D721Med (cell line): Measurements from ENCODE around the gene SMAD6.
"Not testable (repeated sequence)": the region's sequence is repeated elsewhere in the genome, so short reads cannot be mapped to it uniquely, and the experiment has no call there.

Experiments
- DNase-seq: peaks from one replicate; pipeline ENCODE4 v3.0.0; 2011; ENCODE audit warnings: low spot score; ENCODE audit not compliant: insufficient read length
- FAIRE-seq: peaks from 2 replicates; lab custom pipeline; 2011; peaks lifted over from hg19 to GRCh38; lab: Jason Lieb, UNC
- TF ChIP-seq, protein P1 (sequence below): IDR thresholded peaks from 2 replicates; pipeline ENCODE4 v1.5.1; 2012; ENCODE audit warnings: mild to moderate bottlenecking, control low read depth; ENCODE audit not compliant: insufficient read depth; ENCODE audit errors: missing control alignments

The SMAD6 gene

DNA sequence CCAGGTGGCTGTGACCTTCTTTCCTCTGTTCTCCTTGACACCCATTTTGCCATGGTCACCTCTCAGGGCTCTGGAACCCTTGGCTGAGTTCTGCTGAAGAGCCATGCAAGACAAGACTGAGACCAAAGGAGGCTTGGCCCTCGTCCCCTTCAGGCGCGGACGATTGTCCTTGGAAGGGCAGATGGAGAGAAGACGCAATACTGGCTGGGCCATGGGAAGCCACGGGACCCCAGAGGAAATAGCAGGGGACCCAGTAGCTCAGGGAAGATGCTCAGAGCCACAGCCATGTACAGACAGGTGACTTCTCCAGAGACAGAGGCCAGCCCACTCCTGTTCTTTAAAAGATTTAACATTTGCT, 125.6 kb downstream of the SMAD6 start:
- DNase-seq (no peak), FAIRE-seq (no peak)
- TF ChIP-seq, protein P1, sequence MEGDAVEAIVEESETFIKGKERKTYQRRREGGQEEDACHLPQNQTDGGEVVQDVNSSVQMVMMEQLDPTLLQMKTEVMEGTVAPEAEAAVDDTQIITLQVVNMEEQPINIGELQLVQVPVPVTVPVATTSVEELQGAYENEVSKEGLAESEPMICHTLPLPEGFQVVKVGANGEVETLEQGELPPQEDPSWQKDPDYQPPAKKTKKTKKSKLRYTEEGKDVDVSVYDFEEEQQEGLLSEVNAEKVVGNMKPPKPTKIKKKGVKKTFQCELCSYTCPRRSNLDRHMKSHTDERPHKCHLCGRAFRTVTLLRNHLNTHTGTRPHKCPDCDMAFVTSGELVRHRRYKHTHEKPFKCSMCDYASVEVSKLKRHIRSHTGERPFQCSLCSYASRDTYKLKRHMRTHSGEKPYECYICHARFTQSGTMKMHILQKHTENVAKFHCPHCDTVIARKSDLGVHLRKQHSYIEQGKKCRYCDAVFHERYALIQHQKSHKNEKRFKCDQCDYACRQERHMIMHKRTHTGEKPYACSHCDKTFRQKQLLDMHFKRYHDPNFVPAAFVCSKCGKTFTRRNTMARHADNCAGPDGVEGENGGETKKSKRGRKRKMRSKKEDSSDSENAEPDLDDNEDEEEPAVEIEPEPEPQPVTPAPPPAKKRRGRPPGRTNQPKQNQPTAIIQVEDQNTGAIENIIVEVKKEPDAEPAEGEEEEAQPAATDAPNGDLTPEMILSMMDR = no peak

DNA sequence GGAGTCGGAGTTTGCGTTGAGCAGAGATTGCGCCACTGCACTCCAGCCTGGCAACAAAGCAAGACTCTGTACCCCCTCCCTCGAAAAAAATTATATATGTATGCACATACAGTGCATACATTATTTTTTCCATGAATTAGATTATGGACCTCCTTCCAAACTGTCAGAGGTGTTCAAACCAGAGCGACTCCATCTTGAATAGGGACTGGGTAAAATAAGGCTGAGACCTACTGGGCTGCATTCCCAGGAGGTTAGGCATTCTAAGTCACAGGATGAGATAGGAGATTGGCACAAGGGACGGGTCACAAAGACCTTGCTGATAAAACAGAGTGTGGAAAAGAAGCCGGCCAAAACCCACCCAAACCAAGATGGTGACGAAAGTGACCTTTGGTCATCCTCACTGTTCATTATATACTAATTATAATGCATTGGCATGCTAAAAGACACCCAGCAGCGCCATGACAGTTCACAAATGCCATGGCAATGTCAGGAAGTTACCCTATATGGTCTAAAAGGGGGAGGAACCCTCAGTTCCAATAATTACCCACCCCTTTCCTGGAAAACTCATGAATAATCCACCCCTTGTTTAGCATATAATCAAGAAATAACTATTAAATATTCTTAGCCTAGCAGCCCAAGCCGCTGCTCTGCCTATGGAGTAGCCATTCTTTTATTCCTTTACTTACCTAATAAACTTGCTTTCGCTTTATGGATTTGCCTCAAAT, 126.9 kb downstream of the SMAD6 start:
- DNase-seq, FAIRE-seq: not testable (repeated sequence)

DNA sequence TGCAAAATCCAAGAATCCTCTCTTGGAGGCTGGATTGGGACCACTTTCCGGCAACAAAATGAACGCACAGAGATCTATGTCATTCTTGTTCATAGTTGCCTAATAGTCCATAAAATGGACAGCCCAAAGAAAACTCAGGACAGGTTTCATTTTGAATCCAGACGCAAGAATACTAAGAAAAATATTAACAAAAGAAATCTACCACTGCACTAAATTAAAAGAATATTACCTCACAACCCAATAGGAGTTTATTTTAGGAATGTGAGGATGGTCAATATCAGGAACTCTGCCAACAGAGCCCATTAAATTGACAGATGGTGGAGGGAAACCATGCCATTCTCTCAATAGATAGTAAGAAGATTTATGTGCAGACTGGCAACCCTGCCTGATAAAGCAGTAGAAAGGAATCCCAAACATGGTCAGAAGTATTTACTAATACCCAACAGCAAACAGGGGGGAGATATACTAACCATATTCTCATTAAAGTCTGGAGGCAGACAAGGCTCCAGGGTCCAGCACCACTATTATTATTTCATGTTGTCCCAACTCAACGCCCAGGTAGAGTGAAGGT, 127.6 kb downstream of the SMAD6 start:
- TF ChIP-seq, protein P1 = no peak
- DNase-seq (no peak), FAIRE-seq (no peak)

DNA sequence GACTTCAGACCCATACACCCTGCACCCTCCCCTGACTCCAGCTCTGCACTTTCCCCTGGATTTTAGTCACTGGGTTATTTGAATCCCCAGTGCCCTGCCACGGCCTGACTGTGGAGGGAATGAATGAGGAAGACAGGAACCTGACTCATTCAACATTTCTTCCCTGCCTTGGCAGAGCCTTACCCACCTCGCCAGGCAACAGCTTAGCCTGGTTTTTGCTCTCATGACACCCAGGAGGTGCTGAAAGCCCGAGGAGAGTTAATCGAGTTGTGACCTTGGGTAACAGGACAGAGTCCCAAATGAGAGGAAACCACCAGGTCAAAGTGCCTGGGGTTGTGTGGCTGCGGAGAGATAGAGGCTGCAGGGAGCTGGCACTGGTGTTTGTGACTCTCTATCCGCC, 128.3 kb downstream of the SMAD6 start:
- FAIRE-seq (no peak), DNase-seq (no peak)
- TF ChIP-seq, protein P1 = no peak

DNA sequence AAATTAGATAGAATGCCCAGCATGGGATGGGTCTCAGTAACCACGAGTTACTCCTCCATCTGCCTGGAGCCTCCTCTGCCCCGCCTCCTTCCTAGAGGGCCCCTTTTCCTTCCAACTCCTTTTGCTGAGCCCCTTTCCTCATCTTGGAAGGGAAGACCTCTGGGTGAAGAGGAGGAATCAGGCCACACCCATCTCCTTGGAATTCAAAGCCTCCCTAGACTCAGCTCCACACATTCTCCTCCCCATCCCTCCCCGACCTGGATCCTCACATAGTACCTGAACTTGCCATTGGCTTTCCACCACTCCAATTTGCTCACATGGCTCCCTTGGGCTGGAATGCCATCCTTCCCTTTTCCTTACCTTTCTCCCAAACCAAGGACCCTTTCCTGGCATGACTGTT, 128.8 kb downstream of the SMAD6 start:
- FAIRE-seq (no peak), DNase-seq (no peak)
- TF ChIP-seq, protein P1 = no peak

DNA sequence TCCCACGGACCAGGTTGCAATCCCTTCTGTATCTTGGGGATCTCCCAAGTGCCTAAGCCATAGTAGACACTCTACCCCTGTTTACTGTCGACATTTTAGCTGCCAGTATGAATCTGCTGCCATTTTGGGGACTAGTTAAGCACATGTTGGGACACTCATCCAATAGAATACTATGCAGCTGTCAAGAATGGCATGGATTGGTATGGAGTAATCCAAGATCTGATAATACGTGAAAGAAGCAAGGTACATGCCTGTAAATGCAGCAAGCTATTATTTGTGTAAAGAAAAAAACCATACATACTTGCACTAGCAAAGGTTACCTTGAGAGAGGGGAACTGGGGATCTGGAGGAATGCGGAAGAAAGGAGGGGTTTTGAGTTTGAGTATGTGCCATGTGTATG, 129.3 kb downstream of the SMAD6 start:
- TF ChIP-seq, protein P1 = no peak
- no peak for FAIRE-seq
- no peak for DNase-seq

DNA sequence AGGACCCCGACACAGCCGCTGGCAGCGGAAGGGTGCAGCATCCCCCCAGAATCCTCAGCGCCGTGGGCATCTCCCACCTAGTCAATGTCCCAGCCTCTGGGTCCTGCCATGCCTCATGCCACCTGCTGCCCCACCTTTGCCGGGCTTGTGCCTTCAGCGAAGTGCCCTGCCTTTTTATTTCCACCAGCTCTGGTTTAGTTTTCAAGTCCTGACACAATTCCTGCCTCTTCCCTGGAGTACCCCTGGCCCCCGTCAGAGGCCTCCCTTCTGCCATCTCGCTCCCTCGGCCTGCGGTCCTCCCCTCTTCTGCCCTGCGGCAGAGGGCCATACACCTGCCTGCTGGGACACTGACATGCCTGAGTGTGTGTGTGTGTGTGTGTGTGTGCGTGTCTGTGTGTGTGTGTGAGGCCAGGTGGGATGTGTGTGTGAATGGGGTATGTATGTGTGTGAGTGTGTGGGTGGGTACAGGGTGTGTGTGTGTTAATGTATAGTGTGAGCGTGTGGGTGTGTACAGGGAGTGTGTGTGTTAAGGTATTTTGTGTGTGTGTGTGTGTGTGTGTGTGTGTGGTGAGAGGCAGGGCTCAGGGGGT, 129.9 kb downstream of the SMAD6 start:
- TF ChIP-seq, protein P1 = no peak
- no peak for DNase-seq
- FAIRE-seq = no peak
